ENCODE measurements around the gene STK32A. TPM values are rescaled to one million over a fixed set of nuclear protein-coding genes. Genes with fewer than 3 reads are reported as not detected.

The STK32A gene
- total RNA-seq, 1 experiment from 2014 or later: not detected

- TF ChIP-seq SIN3A (IDR thresholded peaks at IDR 0.05; ENCODE audit: borderline replicate concordance, insufficient read depth, low read depth, low read length) (no peak), TCF7L2 (IDR thresholded peaks at IDR 0.05; ENCODE audit: low read depth, low read length) (no peak), CTCF (IDR thresholded peaks at IDR 0.05) (no peak), REST (IDR thresholded peaks at IDR 0.05; ENCODE audit: insufficient read depth in 1 of 2, low read depth in 2 of 2, low read length in 1 of 2) (no peak), POLR2AphosphoS5 (IDR thresholded peaks at IDR 0.05; ENCODE audit: low read depth, low read length) (no peak)
- intact Hi-C loops (cut with micrococcal nuclease; ENCODE audit: unreplicated experiment): no loop called here
- Histone ChIP-seq H3K27ac (ENCODE audit: low read length) (no peak overlapping the region), H3K4me1 (ENCODE audit: control insufficient read depth, insufficient read depth, low read length) (no peaks in the 10 kb centered on the region), H3K9me3 (ENCODE audit: control insufficient read depth, insufficient read depth, low read depth, low read length) (no peaks in the 10 kb centered on the region), H3K36me3 (ENCODE audit: control insufficient read depth, insufficient read depth, low read length) (no peaks in the 10 kb centered on the region), H3K27me3 (ENCODE audit: control insufficient read depth, insufficient read depth, low read length) (no peaks in the 10 kb centered on the region), H3K4me3 (ENCODE audit: low read depth in 2 of 2, low read length in 2 of 2) (no peak overlapping the region)
- POLR2A ChIA-PET: no interaction called here
- BruUV-seq (replicated peaks): no TSS peak
- ATAC-seq (no peak), DNase-seq (ENCODE audit: low read depth, low spot score) (no peak)
- in situ Hi-C loops (cut with HindIII; ENCODE audit: low pct_unique_long_range_greater_than_20kb, low sequenced_read_pairs): no loop called here
- CTCF ChIA-PET: no interaction called here
Observed at GRCh38 chr5:147427521-147428401, 192.9 kb downstream of the STK32A start.

- H3K4me1 ChIP-seq (ENCODE audit: control insufficient read depth, insufficient read depth, low read length): no peaks in the 10 kb centered on the region
- BruUV-seq (replicated peaks): no TSS peak
- no peak overlapping the region for H3K27ac ChIP-seq (ENCODE audit: low read length)
- CTCF ChIA-PET: no interaction called here
- ATAC-seq: no peak
- no peak for TF ChIP-seq TCF7L2 (IDR thresholded peaks at IDR 0.05; ENCODE audit: low read depth, low read length)
- no peak for TF ChIP-seq REST (IDR thresholded peaks at IDR 0.05; ENCODE audit: insufficient read depth in 1 of 2, low read depth in 2 of 2, low read length in 1 of 2)
- no peak for TF ChIP-seq CTCF (IDR thresholded peaks at IDR 0.05)
- TF ChIP-seq SIN3A (IDR thresholded peaks at IDR 0.05; ENCODE audit: borderline replicate concordance, insufficient read depth, low read depth, low read length): no peak
- no peak for TF ChIP-seq POLR2AphosphoS5 (IDR thresholded peaks at IDR 0.05; ENCODE audit: low read depth, low read length)
- H3K4me3 ChIP-seq (ENCODE audit: low read depth in 2 of 2, low read length in 2 of 2): no peak overlapping the region
- H3K9me3 ChIP-seq (ENCODE audit: control insufficient read depth, insufficient read depth, low read depth, low read length): no peaks in the 10 kb centered on the region
- DNase-seq (ENCODE audit: low read depth, low spot score): no peak
- POLR2A ChIA-PET: no interaction called here
- intact Hi-C loops (cut with micrococcal nuclease; ENCODE audit: unreplicated experiment): no loop called here
- in situ Hi-C loops (cut with HindIII; ENCODE audit: low pct_unique_long_range_greater_than_20kb, low sequenced_read_pairs): no loop called here
- no peaks in the 10 kb centered on the region for H3K27me3 ChIP-seq (ENCODE audit: control insufficient read depth, insufficient read depth, low read length)
- no peaks in the 10 kb centered on the region for H3K36me3 ChIP-seq (ENCODE audit: control insufficient read depth, insufficient read depth, low read length)
Observed at GRCh38 chr5:147430628-147431027, 195.8 kb downstream of the STK32A start.
